ENCODE measurements around the gene FAM171A1.
"Not testable (repeated sequence)": the region's sequence is repeated elsewhere in the genome, so short reads cannot be mapped to it uniquely, and the experiment has no call there.

Gene FAM171A1

DNA sequence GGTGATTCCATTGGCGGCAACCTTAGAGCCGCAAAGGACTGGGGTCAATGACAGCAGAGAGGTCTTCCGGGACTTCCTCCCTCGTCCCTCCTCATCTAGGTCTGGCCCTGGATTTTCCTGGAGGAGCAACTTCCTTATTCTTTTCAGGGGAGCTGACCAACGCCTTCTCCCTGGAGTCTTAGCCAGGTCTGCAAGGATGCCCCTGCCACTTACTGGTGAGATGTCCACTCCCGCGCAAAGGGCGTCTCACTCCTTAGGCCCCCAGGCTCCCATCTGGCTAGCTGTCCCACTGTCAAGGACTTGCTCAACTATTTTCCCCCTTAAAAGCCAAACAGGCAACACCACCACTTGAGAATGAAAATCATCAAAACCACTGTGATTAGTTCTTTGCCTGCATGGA, 160.6 kb downstream of the FAM171A1 start:
- H4K20me1 ChIP-seq (ENCODE audit: insufficient read depth, low read length, poor library complexity, severe bottlenecking) = no peaks in the 10 kb centered on the region
- H3K4me3 ChIP-seq (ENCODE audit: low read length, poor library complexity, severe bottlenecking) = no peak overlapping the region
- no peaks in the 10 kb centered on the region for H3K79me2 ChIP-seq (ENCODE audit: insufficient read depth, low read length)
- H2AFZ ChIP-seq (ENCODE audit: low read length) = peak overlapping the region; percentile 72; the same call in 1 of the 2 replicates
- H3K4me2 ChIP-seq (ENCODE audit: low read depth, low read length, poor library complexity, severe bottlenecking) = no peak overlapping the region
- no peaks in the 10 kb centered on the region for H3K36me3 ChIP-seq (ENCODE audit: insufficient read depth, low read length)
- H3K9me3 ChIP-seq (ENCODE audit: insufficient read depth, low read depth, low read length) = no peaks in the 10 kb centered on the region
- H3K27me3 ChIP-seq (ENCODE audit: insufficient read depth, low read length, poor library complexity, severe bottlenecking) = no peaks in the 10 kb centered on the region
- no peak for TF ChIP-seq EZH2phosphoT487 (IDR thresholded peaks at IDR 0.05; ENCODE audit: borderline replicate concordance)
- TF ChIP-seq, protein P1, sequence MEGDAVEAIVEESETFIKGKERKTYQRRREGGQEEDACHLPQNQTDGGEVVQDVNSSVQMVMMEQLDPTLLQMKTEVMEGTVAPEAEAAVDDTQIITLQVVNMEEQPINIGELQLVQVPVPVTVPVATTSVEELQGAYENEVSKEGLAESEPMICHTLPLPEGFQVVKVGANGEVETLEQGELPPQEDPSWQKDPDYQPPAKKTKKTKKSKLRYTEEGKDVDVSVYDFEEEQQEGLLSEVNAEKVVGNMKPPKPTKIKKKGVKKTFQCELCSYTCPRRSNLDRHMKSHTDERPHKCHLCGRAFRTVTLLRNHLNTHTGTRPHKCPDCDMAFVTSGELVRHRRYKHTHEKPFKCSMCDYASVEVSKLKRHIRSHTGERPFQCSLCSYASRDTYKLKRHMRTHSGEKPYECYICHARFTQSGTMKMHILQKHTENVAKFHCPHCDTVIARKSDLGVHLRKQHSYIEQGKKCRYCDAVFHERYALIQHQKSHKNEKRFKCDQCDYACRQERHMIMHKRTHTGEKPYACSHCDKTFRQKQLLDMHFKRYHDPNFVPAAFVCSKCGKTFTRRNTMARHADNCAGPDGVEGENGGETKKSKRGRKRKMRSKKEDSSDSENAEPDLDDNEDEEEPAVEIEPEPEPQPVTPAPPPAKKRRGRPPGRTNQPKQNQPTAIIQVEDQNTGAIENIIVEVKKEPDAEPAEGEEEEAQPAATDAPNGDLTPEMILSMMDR (conservative IDR thresholded peaks at IDR 0.05; ENCODE audit: low read length) = no peak
- H3K9ac ChIP-seq (ENCODE audit: low read depth, low read length, poor library complexity, severe bottlenecking) = no peak overlapping the region
- H3F3A ChIP-seq (ENCODE audit: low read depth) = no peaks in the 10 kb centered on the region
- no peaks in the 10 kb centered on the region for H3K9me2 ChIP-seq (replicated peaks; ENCODE audit: low read depth, low read length)
- peaks cover 21% of the 10 kb centered on the region for H3K4me1 ChIP-seq (ENCODE audit: insufficient read depth, low read length, poor library complexity, severe bottlenecking)

DNA sequence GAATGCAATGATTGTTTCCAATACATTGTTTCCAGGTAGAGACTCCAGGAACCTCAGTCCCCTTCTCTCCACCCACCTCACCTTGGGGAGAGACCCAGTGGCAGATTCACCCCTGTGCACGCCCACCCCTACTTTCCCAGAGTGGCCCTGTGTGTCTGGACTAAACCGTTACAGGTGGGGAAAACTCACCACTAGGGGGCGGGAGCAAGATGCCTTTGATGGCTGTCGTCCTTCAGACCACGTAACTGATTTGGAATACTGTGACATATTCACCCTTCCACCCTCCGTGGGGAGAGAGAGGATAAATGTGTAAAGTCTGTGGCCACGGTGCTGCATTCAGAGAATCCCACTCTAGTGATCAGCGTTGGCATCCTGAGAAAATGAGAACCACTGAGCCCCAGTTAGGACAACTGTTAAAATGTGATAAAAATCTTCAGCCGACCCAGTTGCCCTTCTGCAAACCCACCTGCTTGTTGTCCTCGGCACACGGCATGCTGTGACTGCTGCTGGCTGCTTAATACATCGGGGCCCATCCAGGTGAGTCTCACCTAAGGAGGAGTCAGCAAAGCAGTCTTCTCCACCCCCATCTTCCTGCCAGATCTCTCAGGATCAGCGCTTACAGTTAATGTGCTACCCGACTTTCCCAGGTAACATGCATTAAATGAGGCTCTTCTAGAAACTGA, 161.1 kb downstream of the FAM171A1 start:
- Histone ChIP-seq H4K20me1 (ENCODE audit: insufficient read depth, low read length, poor library complexity, severe bottlenecking) (no peaks in the 10 kb centered on the region), H3K4me2 (ENCODE audit: low read depth, low read length, poor library complexity, severe bottlenecking) (peak overlapping the region; percentile 37), H3K27me3 (ENCODE audit: insufficient read depth, low read length, poor library complexity, severe bottlenecking) (no peaks in the 10 kb centered on the region), H3K9me3 (ENCODE audit: insufficient read depth, low read depth, low read length) (no peaks in the 10 kb centered on the region), H3K4me3 (ENCODE audit: low read length, poor library complexity, severe bottlenecking) (no peak overlapping the region), H3F3A (ENCODE audit: low read depth) (no peaks in the 10 kb centered on the region), H3K9me2 (replicated peaks; ENCODE audit: low read depth, low read length) (no peaks in the 10 kb centered on the region), H3K9ac (ENCODE audit: low read depth, low read length, poor library complexity, severe bottlenecking) (no peak overlapping the region), H3K36me3 (ENCODE audit: insufficient read depth, low read length) (no peaks in the 10 kb centered on the region), H3K79me2 (ENCODE audit: insufficient read depth, low read length) (no peaks in the 10 kb centered on the region), H3K4me1 (ENCODE audit: insufficient read depth, low read length, poor library complexity, severe bottlenecking) (peaks cover 21% of the 10 kb centered on the region), H2AFZ (ENCODE audit: low read length) (peak overlapping the region; percentile 72)
- TF ChIP-seq EZH2phosphoT487 (IDR thresholded peaks at IDR 0.05; ENCODE audit: borderline replicate concordance) = no peak
- TF ChIP-seq, protein P1 (conservative IDR thresholded peaks at IDR 0.05; ENCODE audit: low read length) = peak; percentile 95

DNA sequence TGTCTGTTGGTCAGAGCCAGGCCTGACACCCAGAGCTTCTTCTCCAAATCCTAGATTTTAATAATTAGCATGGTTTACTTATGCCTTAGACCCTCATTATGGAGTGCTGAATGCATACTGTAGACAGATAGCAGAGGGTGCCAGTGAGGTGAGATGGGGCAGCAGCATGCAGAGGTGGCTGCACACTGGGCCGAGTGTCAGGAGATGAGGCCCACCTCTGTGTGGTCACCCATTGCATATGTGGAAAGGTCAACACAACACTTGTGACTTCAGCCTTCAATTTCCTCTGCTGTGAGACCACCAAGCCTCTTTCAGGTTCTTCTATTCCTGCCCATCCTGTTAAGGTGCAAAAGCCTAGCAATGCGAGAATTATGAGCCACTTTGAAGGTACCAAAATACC, 162.9 kb downstream of the FAM171A1 start:
- peak overlapping the region; percentile 54 for H3K9ac ChIP-seq (ENCODE audit: low read depth, low read length, poor library complexity, severe bottlenecking)
- H3K27me3 ChIP-seq (ENCODE audit: insufficient read depth, low read length, poor library complexity, severe bottlenecking) = no peaks in the 10 kb centered on the region
- H3K9me3 ChIP-seq (ENCODE audit: insufficient read depth, low read depth, low read length) = no peaks in the 10 kb centered on the region
- no peaks in the 10 kb centered on the region for H3K79me2 ChIP-seq (ENCODE audit: insufficient read depth, low read length)
- no peak for TF ChIP-seq EZH2phosphoT487 (IDR thresholded peaks at IDR 0.05; ENCODE audit: borderline replicate concordance)
- TF ChIP-seq, protein P1 (conservative IDR thresholded peaks at IDR 0.05; ENCODE audit: low read length) = no peak
- H3K4me1 ChIP-seq (ENCODE audit: insufficient read depth, low read length, poor library complexity, severe bottlenecking) = peaks cover 21% of the 10 kb centered on the region
- no peaks in the 10 kb centered on the region for H3K36me3 ChIP-seq (ENCODE audit: insufficient read depth, low read length)
- H2AFZ ChIP-seq (ENCODE audit: low read length) = 0 out of 2 replicates have a peak overlapping the region, but pooled peaks have one; percentile 26
- peak overlapping the region; percentile 86 for H3K4me2 ChIP-seq (ENCODE audit: low read depth, low read length, poor library complexity, severe bottlenecking)
- no peaks in the 10 kb centered on the region for H4K20me1 ChIP-seq (ENCODE audit: insufficient read depth, low read length, poor library complexity, severe bottlenecking)
- H3K4me3 ChIP-seq (ENCODE audit: low read length, poor library complexity, severe bottlenecking) = peak overlapping the region; percentile 71
- H3F3A ChIP-seq (ENCODE audit: low read depth) = no peaks in the 10 kb centered on the region
- no peaks in the 10 kb centered on the region for H3K9me2 ChIP-seq (replicated peaks; ENCODE audit: low read depth, low read length)

DNA sequence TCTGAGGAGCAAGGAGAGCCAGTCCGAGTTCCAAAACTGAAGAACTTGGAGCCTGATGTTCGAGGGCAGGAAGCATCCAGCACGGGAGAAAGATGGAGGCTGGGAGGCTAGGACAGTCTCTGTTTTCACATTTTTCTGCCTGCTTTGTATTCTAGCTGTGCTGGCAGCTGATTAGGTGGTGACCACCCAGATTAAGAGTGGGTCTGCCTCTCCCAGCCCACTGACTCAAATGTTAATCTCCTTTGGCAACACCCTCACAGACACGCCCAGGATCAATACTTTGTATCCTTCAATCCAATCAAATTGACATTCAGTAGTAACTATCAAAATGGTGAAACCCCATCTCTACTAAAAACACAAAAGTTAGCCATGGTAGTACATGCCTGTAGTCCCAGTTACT, 163.7 kb downstream of the FAM171A1 start:
- H2AFZ ChIP-seq (ENCODE audit: low read length); H3K4me2 ChIP-seq (ENCODE audit: low read depth, low read length, poor library complexity, severe bottlenecking): not testable (repeated sequence)

More for the DNA sequence above, 163.7 kb downstream of the FAM171A1 start:
- H3K9me3 ChIP-seq (ENCODE audit: insufficient read depth, low read depth, low read length); H3K79me2 ChIP-seq (ENCODE audit: insufficient read depth, low read length); H3K4me3 ChIP-seq (ENCODE audit: low read length, poor library complexity, severe bottlenecking); H3K27me3 ChIP-seq (ENCODE audit: insufficient read depth, low read length, poor library complexity, severe bottlenecking); H4K20me1 ChIP-seq (ENCODE audit: insufficient read depth, low read length, poor library complexity, severe bottlenecking); H3F3A ChIP-seq (ENCODE audit: low read depth); H3K9me2 ChIP-seq (replicated peaks; ENCODE audit: low read depth, low read length); H3K36me3 ChIP-seq (ENCODE audit: insufficient read depth, low read length); H3K9ac ChIP-seq (ENCODE audit: low read depth, low read length, poor library complexity, severe bottlenecking): not testable (repeated sequence)
- peaks cover 21% of the 10 kb centered on the region for H3K4me1 ChIP-seq (ENCODE audit: insufficient read depth, low read length, poor library complexity, severe bottlenecking)
